HG02981 (cell line): Measurements from ENCODE around the gene FBXL13.
"Not testable (repeated sequence)": the region's sequence is repeated elsewhere in the genome, so short reads cannot be mapped to it uniquely, and the experiment has no call there.

Experiments
- ATAC-seq: cut with Tn5 transposase; IDR thresholded peaks from one replicate; pipeline ENCODE4 v1.9.1; 2021; ENCODE audit warnings: mild to moderate bottlenecking, moderate library complexity; ENCODE audit not compliant: unreplicated experiment

FBXL13 gene

GRCh38 chr7:102830197-102830596 is 244.4 kb downstream of the FBXL13 start:
- ATAC-seq: no peak

DNA sequence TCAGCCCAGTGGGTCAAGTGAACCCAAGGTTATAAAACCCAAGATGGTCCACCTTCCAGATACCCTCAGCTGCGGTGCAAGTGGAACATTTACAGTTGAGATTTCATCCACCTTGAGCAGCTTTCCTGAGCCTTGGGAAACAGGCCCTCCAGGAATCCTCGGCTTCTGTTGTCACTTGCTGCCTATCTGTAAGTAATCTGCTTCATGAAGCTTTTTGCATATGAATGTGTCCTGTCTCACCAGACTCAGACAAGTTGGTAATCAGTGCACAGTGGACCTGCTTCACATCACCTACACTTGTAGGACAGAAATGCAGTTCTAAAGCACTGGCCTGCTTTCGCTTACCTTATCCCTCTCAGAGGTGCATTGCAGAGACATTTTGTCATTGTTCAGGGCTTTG is 245.5 kb downstream of the FBXL13 start:
- no peak for ATAC-seq

DNA sequence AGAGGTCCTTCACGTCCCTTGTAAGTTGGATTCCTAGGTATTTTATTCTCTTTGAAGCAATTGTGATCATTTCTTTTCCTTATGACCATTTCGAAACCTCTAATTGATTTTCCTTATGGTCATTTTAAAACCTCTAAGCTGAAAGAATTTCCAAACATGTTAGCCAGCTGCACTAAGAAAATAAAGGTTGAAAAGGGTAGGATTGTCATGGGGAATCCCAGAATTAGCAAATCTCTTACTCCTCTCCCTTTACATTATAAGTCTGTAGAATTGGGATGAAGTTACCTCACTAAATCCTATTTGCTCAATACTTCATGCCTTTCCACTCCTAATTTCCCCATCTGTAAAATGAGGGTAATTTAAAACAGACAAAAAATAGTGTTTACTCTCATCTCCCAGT is 246.3 kb downstream of the FBXL13 start:
- no peak for ATAC-seq

- ATAC-seq: no peak
These were observed 251.0 kb downstream of the FBXL13 start for GRCh38 chr7:102823390-102824119.

DNA sequence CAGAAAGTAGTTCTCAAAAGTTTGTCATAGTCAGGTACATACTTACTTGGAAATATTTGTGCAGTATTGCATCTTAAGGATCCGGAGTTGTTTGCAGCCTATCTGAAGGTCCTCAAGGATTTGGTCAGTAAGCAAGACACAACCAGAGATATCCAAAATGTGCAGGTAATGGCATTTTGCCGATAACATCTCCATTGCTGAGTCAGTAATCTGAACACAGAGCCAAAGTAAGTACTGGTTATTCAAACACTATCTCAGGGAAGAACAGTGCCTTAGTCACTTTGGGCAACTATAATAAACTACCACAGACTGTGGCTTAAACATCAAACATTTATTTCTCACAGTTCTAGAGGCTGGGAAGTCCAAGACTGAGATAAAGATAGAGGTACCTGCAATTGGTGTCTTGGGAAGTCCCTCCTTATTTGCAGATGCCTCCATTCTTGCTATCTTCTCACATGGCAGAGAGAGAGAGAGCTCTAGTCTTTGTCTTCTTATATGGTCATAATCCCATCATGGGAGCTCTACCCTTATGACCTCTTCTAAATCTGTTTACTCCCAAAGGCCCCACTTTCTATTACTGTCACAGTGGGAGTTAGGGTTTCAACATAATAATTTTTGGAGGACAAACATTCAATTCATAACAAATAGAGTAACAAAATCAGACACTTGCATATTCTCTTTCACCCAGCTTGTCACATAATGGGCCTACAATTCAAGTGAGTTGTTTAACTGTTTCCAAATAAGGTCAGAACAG is 252.4 kb downstream of the FBXL13 start:
- no peak for ATAC-seq

DNA sequence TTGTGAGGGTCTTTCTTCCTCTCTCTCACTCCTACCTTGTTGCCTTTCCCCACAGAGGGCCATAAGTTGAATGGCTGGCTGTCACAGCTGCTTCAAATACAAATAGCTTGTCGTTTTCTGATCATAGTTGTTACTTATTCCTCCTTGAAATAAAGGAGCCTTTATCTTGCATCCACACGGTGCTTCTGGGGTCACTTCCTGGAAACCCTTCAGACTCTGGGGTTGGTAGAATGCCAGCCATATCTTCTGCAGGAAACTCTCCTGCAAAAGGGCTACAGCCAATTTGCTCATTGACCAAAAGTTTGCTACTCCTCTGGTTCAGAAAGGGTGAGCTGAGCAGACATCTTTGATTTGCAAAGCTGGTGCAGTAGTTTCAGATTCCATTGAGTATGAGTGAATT is 255.4 kb downstream of the FBXL13 start:
- ATAC-seq: no peak

- no peak for ATAC-seq
These were observed 256.7 kb downstream of the FBXL13 start for GRCh38 chr7:102817616-102818573.

DNA sequence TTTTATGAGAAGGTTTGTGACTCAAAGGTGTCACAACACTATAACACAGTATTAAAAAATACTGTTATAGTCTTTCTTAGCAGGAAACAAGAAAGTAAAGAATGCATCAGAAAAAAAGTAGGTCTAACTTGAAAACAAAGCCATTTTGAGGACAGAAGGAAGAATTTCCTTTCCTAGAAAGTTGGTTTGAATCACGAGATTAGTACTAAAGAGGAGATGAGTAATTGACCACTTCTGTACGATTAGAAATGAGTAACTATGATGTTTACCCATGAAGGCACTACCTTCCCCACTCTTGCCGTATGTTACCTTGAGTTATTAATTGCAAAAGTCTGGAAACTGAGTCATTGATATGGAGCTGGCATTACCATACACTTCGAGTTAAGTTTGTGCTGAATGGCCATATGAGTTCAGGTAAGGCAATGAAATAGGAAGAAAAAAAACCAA is 260.5 kb downstream of the FBXL13 start:
- ATAC-seq: no peak

DNA sequence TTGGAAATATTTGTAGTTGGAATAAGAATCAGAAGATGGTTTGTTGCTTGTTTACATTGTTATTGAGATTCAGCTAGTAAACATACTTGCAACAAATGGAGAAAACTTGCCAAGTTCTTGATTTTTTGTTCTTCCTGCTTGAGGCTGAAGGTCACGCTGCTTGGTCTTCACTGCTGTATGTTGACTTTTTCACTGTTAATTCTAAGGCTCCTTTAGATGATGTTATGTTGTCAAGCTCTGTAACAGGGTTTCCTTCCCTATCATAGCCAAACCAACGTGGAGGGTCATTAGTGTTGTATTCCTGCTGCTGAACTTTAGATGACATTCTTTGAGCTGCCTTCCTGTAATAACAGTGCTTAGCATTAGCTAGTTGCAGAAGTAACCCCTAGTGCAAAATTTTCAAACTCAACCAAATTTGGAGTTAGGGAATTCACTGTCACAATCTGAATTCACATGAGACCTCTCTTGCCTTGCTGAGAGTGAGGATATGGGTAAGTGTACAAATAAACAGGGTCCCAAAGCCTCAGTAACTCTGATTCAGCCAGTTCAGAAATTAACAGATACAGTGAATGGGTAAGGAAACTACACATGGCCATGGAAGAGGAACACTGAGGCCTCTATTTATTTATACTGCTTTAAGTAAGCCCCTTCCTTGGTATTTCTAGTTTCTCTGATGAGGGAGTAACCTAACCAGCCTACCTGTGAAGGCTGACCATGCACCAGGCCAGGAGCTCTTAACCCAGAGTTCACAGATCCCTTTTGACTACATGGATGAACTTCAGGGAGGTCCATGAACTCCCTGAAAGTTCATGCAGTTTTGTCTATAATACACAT is 261.2 kb downstream of the FBXL13 start:
- ATAC-seq: no peak

GRCh38 chr7:102811942-102812678 is 262.5 kb downstream of the FBXL13 start:
- ATAC-seq: no peak

DNA sequence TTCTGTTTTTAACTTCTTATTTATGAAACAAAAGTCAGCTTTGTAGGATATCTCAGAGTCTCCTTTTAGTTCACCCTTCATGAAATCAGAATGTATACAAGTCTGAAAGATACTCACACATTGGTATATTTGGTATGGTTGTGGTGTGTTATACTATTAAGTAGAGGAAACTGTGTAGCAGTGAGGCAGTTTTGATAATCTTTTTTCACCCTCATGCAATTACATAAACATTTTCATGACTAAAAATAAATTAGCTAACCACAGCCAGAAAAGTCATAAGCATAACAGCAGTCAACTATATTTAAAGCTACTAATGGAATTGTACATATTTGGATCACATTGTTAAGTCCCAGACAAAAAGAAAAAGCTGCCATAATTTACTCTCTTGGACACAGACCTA is 263.7 kb downstream of the FBXL13 start:
- ATAC-seq: no peak

GRCh38 chr7:102806613-102807012 is 268.0 kb downstream of the FBXL13 start:
- ATAC-seq: no peak

DNA sequence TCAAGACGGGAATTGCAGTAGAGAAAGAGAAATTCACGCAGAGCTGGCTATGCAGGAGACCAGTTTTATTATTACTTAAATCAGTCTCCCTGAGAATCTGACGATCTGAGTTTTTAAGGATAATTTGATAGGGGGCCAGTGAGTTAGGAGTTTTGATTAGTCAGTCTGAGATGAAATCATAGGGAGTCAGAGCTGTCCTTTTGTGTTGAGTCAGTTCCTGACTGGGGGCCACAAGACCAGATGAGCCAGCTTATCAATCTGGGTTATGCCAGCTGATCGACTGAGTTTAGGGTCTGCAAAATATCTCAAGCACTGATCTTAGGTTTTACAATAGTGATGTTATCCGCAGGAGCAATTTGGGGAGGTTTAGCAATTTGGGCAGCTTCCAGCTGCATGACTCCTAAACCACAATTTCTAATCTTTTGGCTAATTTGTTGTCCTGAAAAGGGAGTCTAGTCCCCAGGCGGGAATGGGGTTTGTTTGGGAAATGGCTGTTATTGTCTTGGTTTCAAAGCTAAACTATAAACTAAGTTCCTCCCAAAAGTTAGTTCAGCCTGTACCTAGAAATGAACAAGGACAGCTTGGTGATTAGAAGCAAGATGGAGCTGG is 278.5 kb downstream of the FBXL13 start:
- ATAC-seq: not testable (repeated sequence)

- not testable (repeated sequence) for ATAC-seq
These were observed 280.0 kb downstream of the FBXL13 start for GRCh38 chr7:102794567-102794966.

DNA sequence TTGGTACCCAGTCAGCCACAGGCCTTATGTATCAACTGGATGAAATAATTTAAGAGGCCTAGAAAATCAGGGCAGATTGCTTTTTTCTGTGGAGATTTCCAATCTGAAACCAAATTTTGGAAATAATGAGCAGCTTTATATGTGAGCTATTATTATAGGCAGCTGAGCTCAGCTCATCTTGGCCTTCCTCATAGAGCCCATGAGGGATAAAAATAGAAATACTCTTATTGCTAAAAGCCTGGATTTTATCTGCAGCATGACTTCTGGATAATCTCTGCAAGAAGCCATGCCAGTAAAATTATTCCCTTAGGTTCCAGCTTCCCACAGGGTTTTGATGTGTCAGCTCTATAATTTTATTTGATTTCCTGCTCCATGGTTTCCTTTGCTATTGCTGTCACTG is 282.8 kb downstream of the FBXL13 start:
- ATAC-seq: not testable (repeated sequence)

DNA sequence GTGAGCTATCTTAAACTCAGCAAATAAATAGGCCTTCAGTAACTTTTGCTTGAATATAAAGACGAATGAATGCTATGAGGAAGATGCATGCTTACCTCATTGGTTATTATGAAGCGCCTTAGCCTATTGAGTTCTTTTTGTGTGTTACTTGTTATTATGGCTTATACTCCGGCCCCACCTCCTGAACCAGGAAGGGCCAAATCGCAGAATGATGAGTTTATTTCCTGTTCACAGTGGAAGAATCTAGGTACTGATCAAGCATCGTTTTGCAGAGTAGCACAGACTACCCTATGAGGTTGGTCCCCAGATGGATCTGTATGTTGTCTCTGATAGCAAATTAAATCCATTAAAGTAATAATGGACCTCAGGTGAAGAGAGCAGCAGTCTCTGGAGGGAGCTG is 283.2 kb downstream of the FBXL13 start:
- ATAC-seq: not testable (repeated sequence)

DNA sequence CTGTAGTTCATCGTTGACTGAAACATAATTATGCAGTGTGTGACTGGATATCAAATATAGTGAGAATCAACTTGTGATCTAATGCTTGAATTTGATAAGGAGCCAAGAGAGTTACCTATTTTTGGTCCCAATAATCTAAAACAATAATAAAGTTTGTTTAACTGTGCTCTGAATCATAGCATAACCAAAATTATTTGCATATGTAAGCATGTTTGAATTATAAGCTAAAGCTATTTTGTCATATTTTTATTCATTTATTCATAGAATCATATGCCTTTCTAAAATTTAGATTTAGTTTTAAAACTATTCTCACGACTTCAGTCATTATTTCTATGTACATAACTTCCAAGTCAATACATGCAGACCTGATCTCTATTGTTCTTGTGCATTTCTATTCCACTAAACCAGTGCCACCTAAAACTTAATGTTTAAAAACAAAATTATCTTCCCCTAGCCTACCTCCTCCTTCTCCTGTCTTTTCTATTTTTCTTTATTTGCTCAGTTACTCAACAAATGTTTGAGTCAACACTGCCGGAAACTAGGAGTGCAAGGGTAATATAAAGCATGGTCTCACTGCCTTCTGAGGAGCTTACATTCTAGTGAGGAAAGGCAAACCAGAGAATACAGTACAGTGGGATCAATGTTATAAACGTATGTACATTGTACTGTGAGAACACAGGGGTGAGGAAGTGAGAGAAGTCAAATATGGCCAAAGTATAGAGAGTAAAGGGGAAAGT is 284.1 kb downstream of the FBXL13 start:
- ATAC-seq: not testable (repeated sequence)

DNA sequence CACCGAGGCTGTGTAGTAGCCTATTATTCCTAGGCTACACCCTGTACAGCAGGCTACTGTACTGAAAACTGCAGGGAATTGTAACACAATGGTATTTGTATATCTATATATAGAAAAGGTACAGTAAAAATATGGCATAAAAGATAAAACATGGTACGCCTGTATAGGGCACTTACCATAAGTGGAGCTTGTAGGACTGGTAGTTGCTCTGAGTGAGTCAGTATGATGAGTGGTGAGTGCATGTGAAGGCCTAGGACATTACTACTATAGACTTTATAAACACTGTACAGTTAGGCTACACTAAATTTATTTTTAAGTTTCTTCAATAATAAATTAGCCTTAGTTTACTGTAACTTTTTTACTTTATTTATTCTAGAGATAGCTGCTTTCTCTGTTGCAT is 285.8 kb downstream of the FBXL13 start:
- ATAC-seq: not testable (repeated sequence)
